A673 (cell line): ENCODE data around the gene CRABP1. TPM values are rescaled to one million over a fixed set of nuclear protein-coding genes. Genes with fewer than 3 reads are reported as not detected.

ENCODE experiments used
- BruUV-seq: library from RNA; stranded (reverse); fragments of 400-500 nt; replicated peaks from 2 replicates; lab custom pipeline; 2021; lab: Mats Ljungman, UMichigan
- CTCF ChIA-PET: fragments of 300-600 bp; sonication (Branson Sonifier 250); formaldehyde crosslinking; loops from one replicate; lab custom pipeline; 2022; ENCODE audit warnings: antibody characterized with exemption; lab: Charles Lee
- POLR2A ChIA-PET: fragments of 300-600 bp; sonication (Branson Sonifier 250); formaldehyde crosslinking; loops from one replicate; lab custom pipeline; 2022; ENCODE audit warnings: antibody characterized with exemption; ENCODE audit not compliant: low non-redundant PET; lab: Charles Lee
- DNase-seq: peaks from one replicate; pipeline ENCODE4 v3.0.0-alpha.2; 2015; ENCODE audit warnings: low spot score
- H3K27ac ChIP-seq: fragments of 200-600 bp; sonication (generic); 2 replicates; pipeline ENCODE4 v1.5.1; 2016; ENCODE audit warnings: mixed run types, low read depth, mild to moderate bottlenecking, mixed read lengths, antibody characterized with exemption, low read length; ENCODE audit not compliant: poor library complexity, severe bottlenecking
- H3K27me3 ChIP-seq: fragments of 200-600 bp; sonication (generic); replicated peaks from 2 replicates; pipeline ENCODE4 v1.6.1; 2017; ENCODE audit warnings: mixed run types, low read depth, mild to moderate bottlenecking, mixed read lengths, antibody characterized with exemption, low read length; ENCODE audit not compliant: insufficient read depth, poor library complexity
- H3K36me3 ChIP-seq: fragments of 200-600 bp; sonication (generic); 2 replicates; pipeline ENCODE4 v1.6.1; 2016; ENCODE audit warnings: mixed run types, mild to moderate bottlenecking, mixed read lengths, antibody characterized with exemption, low read length; ENCODE audit not compliant: insufficient read depth, poor library complexity, severe bottlenecking
- H3K4me1 ChIP-seq: fragments of 200-600 bp; sonication (generic); 2 replicates; pipeline ENCODE4 v1.6.1; 2017; ENCODE audit warnings: mixed run types, mild to moderate bottlenecking, mixed read lengths, antibody characterized with exemption, low read length; ENCODE audit not compliant: insufficient read depth, poor library complexity, severe bottlenecking
- H3K4me3 ChIP-seq: fragments of 200-600 bp; sonication (generic); 2 replicates; pipeline ENCODE4 v1.5.1; 2016; ENCODE audit warnings: low read depth, mixed run types, mild to moderate bottlenecking, mixed read lengths, low read length; ENCODE audit not compliant: poor library complexity, severe bottlenecking
- H3K9me3 ChIP-seq: fragments of 200-600 bp; sonication (generic); 2 replicates; pipeline ENCODE4 v1.6.1; 2016; ENCODE audit warnings: mixed run types, low read depth, mild to moderate bottlenecking, mixed read lengths, antibody characterized with exemption, low read length; ENCODE audit not compliant: poor library complexity, severe bottlenecking
- EZH2 ChIP-seq: fragments of 200-600 bp; sonication (generic); IDR thresholded peaks from 2 replicates; pipeline ENCODE4 v1.6.1; 2017; ENCODE audit warnings: borderline replicate concordance, low read depth, mild to moderate bottlenecking, mixed read lengths, antibody characterized with exemption, low read length; ENCODE audit not compliant: poor library complexity, severe bottlenecking
- intact Hi-C: fragments of 100-400 bp; cut with micrococcal nuclease; formaldehyde crosslinking; loops from one replicate; pipeline ENCODE4 v1.10.0; 2022; ENCODE audit not compliant: unreplicated experiment
- total RNA-seq: library from RNA; stranded (reverse); gene quantifications from 2 replicates; pipeline ENCODE4 v1.2.3, GENCODE V29; 2021
- TF ChIP-seq, protein P1 (sequence below): fragments of 300-800, 200-600 bp; sonication (generic); conservative IDR thresholded peaks from 2 replicates; pipeline ENCODE4 v1.5.1; 2017; ENCODE audit warnings: low read depth, mild to moderate bottlenecking, antibody characterized with exemption, low read length, moderate library complexity, mixed read lengths

CRABP1 gene
- total RNA-seq, 1 experiment from 2014 or later, result 61.2 TPM

DNA sequence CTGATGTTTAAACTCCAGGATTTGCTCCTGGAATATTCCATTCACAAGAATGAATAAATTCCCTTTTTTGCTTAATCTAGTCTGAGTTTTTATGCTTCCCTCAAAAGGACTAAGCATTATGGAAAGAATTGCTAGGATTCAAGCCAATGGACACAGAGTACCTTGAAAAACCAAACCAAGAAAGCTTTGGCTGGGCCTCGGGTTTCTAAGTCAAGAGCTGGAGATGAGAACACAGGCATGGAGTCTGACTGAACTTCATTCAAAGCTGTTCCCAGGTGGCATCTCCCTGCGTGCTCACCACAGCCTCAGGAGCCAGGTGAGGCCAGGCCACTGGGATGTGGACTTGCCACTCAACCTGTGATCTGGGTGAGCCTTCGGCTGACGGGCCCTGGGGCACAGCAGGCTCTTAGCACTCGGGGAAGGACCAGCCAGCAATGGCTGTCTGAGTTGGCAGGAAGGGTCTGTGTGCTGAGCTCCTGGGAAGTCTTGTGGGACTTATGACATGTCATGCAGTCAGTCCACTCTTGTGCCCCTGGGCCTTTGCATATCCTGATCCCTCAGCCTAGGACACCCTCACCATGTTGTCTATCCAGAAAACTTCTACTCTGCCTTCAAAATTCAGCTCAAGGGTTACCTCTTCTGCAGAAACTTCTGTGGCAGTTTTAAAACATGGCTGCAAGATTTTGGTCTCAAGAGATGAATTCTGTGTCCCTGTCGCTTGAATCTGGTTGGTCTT lies 21.8 kb downstream of the CRABP1 start:
- POLR2A ChIA-PET, result no interaction called here
- Histone ChIP-seq H3K27me3 (no peaks in the 10 kb centered on the region), H3K36me3 (no peaks in the 10 kb centered on the region), H3K4me1 (peaks cover 14% of the 10 kb centered on the region), H3K4me3 (no peak overlapping the region), H3K27ac (no peak overlapping the region), H3K9me3 (no peaks in the 10 kb centered on the region)
- no TSS peak for BruUV-seq
- intact Hi-C loops, result no loop called here
- TF ChIP-seq EZH2, result no peak
- TF ChIP-seq, protein P1, sequence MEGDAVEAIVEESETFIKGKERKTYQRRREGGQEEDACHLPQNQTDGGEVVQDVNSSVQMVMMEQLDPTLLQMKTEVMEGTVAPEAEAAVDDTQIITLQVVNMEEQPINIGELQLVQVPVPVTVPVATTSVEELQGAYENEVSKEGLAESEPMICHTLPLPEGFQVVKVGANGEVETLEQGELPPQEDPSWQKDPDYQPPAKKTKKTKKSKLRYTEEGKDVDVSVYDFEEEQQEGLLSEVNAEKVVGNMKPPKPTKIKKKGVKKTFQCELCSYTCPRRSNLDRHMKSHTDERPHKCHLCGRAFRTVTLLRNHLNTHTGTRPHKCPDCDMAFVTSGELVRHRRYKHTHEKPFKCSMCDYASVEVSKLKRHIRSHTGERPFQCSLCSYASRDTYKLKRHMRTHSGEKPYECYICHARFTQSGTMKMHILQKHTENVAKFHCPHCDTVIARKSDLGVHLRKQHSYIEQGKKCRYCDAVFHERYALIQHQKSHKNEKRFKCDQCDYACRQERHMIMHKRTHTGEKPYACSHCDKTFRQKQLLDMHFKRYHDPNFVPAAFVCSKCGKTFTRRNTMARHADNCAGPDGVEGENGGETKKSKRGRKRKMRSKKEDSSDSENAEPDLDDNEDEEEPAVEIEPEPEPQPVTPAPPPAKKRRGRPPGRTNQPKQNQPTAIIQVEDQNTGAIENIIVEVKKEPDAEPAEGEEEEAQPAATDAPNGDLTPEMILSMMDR, result no peak
- DNase-seq, result no peak
- CTCF ChIA-PET, result no interaction called here

GRCh38 chr15:78362716-78363380 lies 22.7 kb downstream of the CRABP1 start:
- H3K36me3 ChIP-seq, result no peaks in the 10 kb centered on the region
- CTCF ChIA-PET, result no interaction called here
- TF ChIP-seq, protein P1, result no peak
- no peak for TF ChIP-seq EZH2
- DNase-seq, result no peak
- peaks cover 14% of the 10 kb centered on the region for H3K4me1 ChIP-seq
- POLR2A ChIA-PET, result no interaction called here
- H3K27me3 ChIP-seq, result no peaks in the 10 kb centered on the region
- BruUV-seq, result no TSS peak
- no peak overlapping the region for H3K27ac ChIP-seq
- H3K4me3 ChIP-seq, result no peak overlapping the region
- no peaks in the 10 kb centered on the region for H3K9me3 ChIP-seq
- intact Hi-C loops, result no loop called here

DNA sequence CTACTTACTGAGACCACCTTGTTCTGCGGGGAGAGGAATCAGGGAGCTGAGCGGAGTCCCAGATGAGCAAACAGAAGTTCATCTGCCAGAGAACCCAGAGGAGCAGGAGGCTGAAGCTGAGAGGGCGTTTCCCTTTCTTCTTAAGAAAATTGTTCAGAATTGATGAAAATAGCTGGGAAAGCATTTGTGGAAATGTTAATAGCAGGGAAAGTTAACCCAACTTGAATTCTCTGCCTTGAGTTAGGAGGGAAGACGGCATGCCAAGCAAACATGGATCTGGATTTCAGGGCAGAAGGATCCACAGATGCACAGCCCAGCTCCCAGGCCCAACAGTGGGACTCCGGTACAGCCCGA lies 23.2 kb downstream of the CRABP1 start:
- CTCF ChIA-PET, result no interaction called here

More for the DNA sequence above, 23.2 kb downstream of the CRABP1 start:
- peaks cover 14% of the 10 kb centered on the region for H3K4me1 ChIP-seq
- H3K27ac ChIP-seq, result no peak overlapping the region
- intact Hi-C loops, result no loop called here
- no peaks in the 10 kb centered on the region for H3K27me3 ChIP-seq
- no TSS peak for BruUV-seq
- no peaks in the 10 kb centered on the region for H3K9me3 ChIP-seq
- DNase-seq, result no peak
- no peak overlapping the region for H3K4me3 ChIP-seq
- H3K36me3 ChIP-seq, result no peaks in the 10 kb centered on the region
- POLR2A ChIA-PET, result no interaction called here
- no peak for TF ChIP-seq EZH2
- TF ChIP-seq, protein P1, result no peak
